ENCODE measurements around the gene RPS27. TPM values are rescaled to one million over a fixed set of nuclear protein-coding genes. Genes with fewer than 3 reads are reported as not detected.

The RPS27 gene
- total and polyA plus RNA-seq, 2 of the 13 experiments (the other 11 are each of a cell fraction or from before 2014, with no cell fraction given) = 3,737 to 9,964 TPM

DNA sequence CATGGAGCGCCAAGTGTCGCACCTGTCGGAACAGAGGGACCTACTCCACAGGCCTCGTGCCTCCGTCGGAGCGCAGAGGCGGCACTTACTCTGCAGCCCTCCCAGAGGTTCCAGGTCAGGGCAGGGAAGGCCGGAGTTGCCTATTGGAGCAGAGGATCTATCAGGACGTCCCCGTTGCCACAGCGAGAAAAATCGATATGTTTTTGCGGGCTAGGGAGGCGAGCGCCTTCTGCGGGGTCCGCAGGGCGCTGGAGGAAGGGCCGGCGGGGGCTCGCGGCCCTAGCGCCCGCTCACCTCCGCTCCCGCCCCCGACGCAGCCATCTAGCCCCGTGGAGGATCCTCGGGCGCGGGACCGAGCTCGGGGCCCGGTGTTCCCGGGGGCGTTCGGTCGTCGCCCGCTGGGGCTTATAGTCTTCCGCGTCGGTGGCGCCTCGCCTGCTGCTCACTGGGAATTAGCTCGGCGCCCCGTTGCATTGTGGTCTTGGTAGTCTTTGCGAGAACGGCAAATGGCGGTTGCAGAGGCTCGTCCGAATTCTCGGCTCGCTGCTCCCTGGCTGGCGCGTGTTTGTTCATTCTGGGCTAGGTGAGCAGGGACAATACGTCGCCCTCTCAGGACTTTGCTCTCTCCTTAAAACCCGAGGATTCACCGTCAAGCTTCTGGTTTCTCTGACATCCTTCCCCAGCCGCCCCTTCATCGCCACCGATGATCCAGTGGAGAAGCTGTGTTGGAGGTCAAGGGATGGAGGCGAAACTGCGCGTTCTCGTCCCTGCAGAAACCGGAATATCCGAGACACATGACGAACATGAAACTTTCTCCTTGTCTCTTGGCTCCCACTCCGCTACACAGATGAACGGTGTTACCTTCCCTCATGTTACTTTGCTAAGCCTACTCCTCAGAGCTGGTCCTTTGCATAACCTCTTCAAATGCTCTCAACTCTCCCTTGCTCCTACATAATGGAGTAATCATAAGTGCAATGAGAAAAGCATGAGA is 13.0 kb upstream of the RPS27 start, which contains the start of gene JTB (continued):
- TF ChIP-seq, protein P1, sequence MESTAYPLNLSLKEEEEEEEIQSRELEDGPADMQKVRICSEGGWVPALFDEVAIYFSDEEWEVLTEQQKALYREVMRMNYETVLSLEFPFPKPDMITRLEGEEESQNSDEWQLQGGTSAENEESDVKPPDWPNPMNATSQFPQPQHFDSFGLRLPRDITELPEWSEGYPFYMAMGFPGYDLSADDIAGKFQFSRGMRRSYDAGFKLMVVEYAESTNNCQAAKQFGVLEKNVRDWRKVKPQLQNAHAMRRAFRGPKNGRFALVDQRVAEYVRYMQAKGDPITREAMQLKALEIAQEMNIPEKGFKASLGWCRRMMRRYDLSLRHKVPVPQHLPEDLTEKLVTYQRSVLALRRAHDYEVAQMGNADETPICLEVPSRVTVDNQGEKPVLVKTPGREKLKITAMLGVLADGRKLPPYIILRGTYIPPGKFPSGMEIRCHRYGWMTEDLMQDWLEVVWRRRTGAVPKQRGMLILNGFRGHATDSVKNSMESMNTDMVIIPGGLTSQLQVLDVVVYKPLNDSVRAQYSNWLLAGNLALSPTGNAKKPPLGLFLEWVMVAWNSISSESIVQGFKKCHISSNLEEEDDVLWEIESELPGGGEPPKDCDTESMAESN (CRISPR knock-in tag; conservative IDR thresholded peaks at IDR 0.05) = peak; percentile 87
- TF ChIP-seq, protein P2, sequence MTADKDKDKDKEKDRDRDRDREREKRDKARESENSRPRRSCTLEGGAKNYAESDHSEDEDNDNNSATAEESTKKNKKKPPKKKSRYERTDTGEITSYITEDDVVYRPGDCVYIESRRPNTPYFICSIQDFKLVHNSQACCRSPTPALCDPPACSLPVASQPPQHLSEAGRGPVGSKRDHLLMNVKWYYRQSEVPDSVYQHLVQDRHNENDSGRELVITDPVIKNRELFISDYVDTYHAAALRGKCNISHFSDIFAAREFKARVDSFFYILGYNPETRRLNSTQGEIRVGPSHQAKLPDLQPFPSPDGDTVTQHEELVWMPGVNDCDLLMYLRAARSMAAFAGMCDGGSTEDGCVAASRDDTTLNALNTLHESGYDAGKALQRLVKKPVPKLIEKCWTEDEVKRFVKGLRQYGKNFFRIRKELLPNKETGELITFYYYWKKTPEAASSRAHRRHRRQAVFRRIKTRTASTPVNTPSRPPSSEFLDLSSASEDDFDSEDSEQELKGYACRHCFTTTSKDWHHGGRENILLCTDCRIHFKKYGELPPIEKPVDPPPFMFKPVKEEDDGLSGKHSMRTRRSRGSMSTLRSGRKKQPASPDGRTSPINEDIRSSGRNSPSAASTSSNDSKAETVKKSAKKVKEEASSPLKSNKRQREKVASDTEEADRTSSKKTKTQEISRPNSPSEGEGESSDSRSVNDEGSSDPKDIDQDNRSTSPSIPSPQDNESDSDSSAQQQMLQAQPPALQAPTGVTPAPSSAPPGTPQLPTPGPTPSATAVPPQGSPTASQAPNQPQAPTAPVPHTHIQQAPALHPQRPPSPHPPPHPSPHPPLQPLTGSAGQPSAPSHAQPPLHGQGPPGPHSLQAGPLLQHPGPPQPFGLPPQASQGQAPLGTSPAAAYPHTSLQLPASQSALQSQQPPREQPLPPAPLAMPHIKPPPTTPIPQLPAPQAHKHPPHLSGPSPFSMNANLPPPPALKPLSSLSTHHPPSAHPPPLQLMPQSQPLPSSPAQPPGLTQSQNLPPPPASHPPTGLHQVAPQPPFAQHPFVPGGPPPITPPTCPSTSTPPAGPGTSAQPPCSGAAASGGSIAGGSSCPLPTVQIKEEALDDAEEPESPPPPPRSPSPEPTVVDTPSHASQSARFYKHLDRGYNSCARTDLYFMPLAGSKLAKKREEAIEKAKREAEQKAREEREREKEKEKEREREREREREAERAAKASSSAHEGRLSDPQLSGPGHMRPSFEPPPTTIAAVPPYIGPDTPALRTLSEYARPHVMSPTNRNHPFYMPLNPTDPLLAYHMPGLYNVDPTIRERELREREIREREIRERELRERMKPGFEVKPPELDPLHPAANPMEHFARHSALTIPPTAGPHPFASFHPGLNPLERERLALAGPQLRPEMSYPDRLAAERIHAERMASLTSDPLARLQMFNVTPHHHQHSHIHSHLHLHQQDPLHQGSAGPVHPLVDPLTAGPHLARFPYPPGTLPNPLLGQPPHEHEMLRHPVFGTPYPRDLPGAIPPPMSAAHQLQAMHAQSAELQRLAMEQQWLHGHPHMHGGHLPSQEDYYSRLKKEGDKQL (CRISPR knock-in tag; IDR thresholded peaks at IDR 0.05; ENCODE audit: low read depth) = no peak
- TF ChIP-seq, protein P3, sequence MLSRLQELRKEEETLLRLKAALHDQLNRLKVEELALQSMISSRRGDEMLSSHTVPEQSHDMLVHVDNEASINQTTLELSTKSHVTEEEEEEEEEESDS (CRISPR knock-in tag; IDR thresholded peaks at IDR 0.05; ENCODE audit: borderline replicate concordance) = peak; percentile 63; the same call in 1 of the 2 replicates
- peak; percentile 69; the same call in 1 of the 2 replicates for TF ChIP-seq ZNF567 (CRISPR knock-in tag; IDR thresholded peaks at IDR 0.05; ENCODE audit: borderline replicate concordance)
- no peak for TF ChIP-seq ZNF570 (CRISPR knock-in tag; IDR thresholded peaks at IDR 0.05; ENCODE audit: borderline replicate concordance)
- no peak for TF ChIP-seq MLLT10 (CRISPR knock-in tag; IDR thresholded peaks at IDR 0.05)
- no peak for TF ChIP-seq SCMH1 (CRISPR knock-in tag; IDR thresholded peaks at IDR 0.05; ENCODE audit: borderline replicate concordance)
- TF ChIP-seq TCF7 (IDR thresholded peaks at IDR 0.05; ENCODE audit: low read depth) = no peak
- TF ChIP-seq, protein P4, sequence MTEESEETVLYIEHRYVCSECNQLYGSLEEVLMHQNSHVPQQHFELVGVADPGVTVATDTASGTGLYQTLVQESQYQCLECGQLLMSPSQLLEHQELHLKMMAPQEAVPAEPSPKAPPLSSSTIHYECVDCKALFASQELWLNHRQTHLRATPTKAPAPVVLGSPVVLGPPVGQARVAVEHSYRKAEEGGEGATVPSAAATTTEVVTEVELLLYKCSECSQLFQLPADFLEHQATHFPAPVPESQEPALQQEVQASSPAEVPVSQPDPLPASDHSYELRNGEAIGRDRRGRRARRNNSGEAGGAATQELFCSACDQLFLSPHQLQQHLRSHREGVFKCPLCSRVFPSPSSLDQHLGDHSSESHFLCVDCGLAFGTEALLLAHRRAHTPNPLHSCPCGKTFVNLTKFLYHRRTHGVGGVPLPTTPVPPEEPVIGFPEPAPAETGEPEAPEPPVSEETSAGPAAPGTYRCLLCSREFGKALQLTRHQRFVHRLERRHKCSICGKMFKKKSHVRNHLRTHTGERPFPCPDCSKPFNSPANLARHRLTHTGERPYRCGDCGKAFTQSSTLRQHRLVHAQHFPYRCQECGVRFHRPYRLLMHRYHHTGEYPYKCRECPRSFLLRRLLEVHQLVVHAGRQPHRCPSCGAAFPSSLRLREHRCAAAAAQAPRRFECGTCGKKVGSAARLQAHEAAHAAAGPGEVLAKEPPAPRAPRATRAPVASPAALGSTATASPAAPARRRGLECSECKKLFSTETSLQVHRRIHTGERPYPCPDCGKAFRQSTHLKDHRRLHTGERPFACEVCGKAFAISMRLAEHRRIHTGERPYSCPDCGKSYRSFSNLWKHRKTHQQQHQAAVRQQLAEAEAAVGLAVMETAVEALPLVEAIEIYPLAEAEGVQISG (CRISPR knock-in tag; IDR thresholded peaks at IDR 0.05) = peak; percentile 93
- TF ChIP-seq, protein P5, sequence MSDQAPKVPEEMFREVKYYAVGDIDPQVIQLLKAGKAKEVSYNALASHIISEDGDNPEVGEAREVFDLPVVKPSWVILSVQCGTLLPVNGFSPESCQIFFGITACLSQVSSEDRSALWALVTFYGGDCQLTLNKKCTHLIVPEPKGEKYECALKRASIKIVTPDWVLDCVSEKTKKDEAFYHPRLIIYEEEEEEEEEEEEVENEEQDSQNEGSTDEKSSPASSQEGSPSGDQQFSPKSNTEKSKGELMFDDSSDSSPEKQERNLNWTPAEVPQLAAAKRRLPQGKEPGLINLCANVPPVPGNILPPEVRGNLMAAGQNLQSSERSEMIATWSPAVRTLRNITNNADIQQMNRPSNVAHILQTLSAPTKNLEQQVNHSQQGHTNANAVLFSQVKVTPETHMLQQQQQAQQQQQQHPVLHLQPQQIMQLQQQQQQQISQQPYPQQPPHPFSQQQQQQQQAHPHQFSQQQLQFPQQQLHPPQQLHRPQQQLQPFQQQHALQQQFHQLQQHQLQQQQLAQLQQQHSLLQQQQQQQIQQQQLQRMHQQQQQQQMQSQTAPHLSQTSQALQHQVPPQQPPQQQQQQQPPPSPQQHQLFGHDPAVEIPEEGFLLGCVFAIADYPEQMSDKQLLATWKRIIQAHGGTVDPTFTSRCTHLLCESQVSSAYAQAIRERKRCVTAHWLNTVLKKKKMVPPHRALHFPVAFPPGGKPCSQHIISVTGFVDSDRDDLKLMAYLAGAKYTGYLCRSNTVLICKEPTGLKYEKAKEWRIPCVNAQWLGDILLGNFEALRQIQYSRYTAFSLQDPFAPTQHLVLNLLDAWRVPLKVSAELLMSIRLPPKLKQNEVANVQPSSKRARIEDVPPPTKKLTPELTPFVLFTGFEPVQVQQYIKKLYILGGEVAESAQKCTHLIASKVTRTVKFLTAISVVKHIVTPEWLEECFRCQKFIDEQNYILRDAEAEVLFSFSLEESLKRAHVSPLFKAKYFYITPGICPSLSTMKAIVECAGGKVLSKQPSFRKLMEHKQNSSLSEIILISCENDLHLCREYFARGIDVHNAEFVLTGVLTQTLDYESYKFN (CRISPR knock-in tag; conservative IDR thresholded peaks at IDR 0.05) = peak; percentile 52
- TF ChIP-seq, protein P6, sequence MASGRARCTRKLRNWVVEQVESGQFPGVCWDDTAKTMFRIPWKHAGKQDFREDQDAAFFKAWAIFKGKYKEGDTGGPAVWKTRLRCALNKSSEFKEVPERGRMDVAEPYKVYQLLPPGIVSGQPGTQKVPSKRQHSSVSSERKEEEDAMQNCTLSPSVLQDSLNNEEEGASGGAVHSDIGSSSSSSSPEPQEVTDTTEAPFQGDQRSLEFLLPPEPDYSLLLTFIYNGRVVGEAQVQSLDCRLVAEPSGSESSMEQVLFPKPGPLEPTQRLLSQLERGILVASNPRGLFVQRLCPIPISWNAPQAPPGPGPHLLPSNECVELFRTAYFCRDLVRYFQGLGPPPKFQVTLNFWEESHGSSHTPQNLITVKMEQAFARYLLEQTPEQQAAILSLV (CRISPR knock-in tag; IDR thresholded peaks at IDR 0.05; ENCODE audit: borderline replicate concordance) = peak; percentile 59; the same call in 1 of the 2 replicates
